ENCODE results near the gene NOS2.

The NOS2 gene

GRCh38 chr17:27782791-27783206, 17.5 kb downstream of the NOS2 start:
- peaks cover 3% of the 10 kb centered on the region; the same call in 1 of the 2 replicates for H3K36me3 ChIP-seq
- no peak for TF ChIP-seq CTCF (IDR thresholded peaks at IDR 0.05; ENCODE audit: low read depth, low read length)
- no peaks in the 10 kb centered on the region for H3K27me3 ChIP-seq (ENCODE audit: insufficient read depth, low read depth, severe bottlenecking)
- no peak for DNase-seq
- H3K9me3 ChIP-seq (ENCODE audit: severe bottlenecking), result no peaks in the 10 kb centered on the region
- no peak overlapping the region for H3K4me3 ChIP-seq (ENCODE audit: low read depth, low read length)
- no peak overlapping the region for H3K27ac ChIP-seq

GRCh38 chr17:27780828-27781404, 19.4 kb downstream of the NOS2 start:
- Histone ChIP-seq H3K9me3 (ENCODE audit: severe bottlenecking) (no peaks in the 10 kb centered on the region), H3K4me3 (ENCODE audit: low read depth, low read length) (no peak overlapping the region), H3K36me3 (peaks cover 3% of the 10 kb centered on the region; the same call in 1 of the 2 replicates), H3K27me3 (ENCODE audit: insufficient read depth, low read depth, severe bottlenecking) (no peaks in the 10 kb centered on the region), H3K27ac (no peak overlapping the region)
- no peak for TF ChIP-seq CTCF (IDR thresholded peaks at IDR 0.05; ENCODE audit: low read depth, low read length)
- no peak for DNase-seq

GRCh38 chr17:27780092-27780827, 20.1 kb downstream of the NOS2 start:
- TF ChIP-seq CTCF (IDR thresholded peaks at IDR 0.05; ENCODE audit: low read depth, low read length), result no peak
- H3K27ac ChIP-seq, result no peak overlapping the region
- no peak overlapping the region for H3K4me3 ChIP-seq (ENCODE audit: low read depth, low read length)
- DNase-seq, result no peak
- H3K27me3 ChIP-seq (ENCODE audit: insufficient read depth, low read depth, severe bottlenecking), result no peaks in the 10 kb centered on the region
- peaks cover 3% of the 10 kb centered on the region; the same call in 1 of the 2 replicates for H3K36me3 ChIP-seq
- H3K9me3 ChIP-seq (ENCODE audit: severe bottlenecking), result no peaks in the 10 kb centered on the region

GRCh38 chr17:27778183-27778582, 22.1 kb downstream of the NOS2 start:
- H3K27ac ChIP-seq, result no peak overlapping the region
- no peak for TF ChIP-seq CTCF (IDR thresholded peaks at IDR 0.05; ENCODE audit: low read depth, low read length)
- H3K9me3 ChIP-seq (ENCODE audit: severe bottlenecking), result no peaks in the 10 kb centered on the region
- H3K27me3 ChIP-seq (ENCODE audit: insufficient read depth, low read depth, severe bottlenecking), result no peaks in the 10 kb centered on the region
- no peak for DNase-seq
- no peak overlapping the region for H3K4me3 ChIP-seq (ENCODE audit: low read depth, low read length)
- H3K36me3 ChIP-seq, result peaks cover 3% of the 10 kb centered on the region; the same call in 1 of the 2 replicates

- DNase-seq, result no peak
- no peak overlapping the region for H3K27ac ChIP-seq
- no peaks in the 10 kb centered on the region; the same call in 1 of the 2 replicates for H3K36me3 ChIP-seq
- no peak for TF ChIP-seq CTCF (IDR thresholded peaks at IDR 0.05; ENCODE audit: low read depth, low read length)
- H3K27me3 ChIP-seq (ENCODE audit: insufficient read depth, low read depth, severe bottlenecking), result no peaks in the 10 kb centered on the region
- no peak overlapping the region for H3K4me3 ChIP-seq (ENCODE audit: low read depth, low read length)
- no peaks in the 10 kb centered on the region for H3K9me3 ChIP-seq (ENCODE audit: severe bottlenecking)
Observed at GRCh38 chr17:27776882-27777624, 23.3 kb downstream of the NOS2 start.
